ENCODE data around the gene LYPD3.
A peak's percentile ranks its signal among the peaks of the same experiment; 100 is the strongest.
"Not testable (repeated sequence)": the region's sequence is repeated elsewhere in the genome, so short reads cannot be mapped to it uniquely, and the experiment has no call there.

Gene LYPD3

DNA sequence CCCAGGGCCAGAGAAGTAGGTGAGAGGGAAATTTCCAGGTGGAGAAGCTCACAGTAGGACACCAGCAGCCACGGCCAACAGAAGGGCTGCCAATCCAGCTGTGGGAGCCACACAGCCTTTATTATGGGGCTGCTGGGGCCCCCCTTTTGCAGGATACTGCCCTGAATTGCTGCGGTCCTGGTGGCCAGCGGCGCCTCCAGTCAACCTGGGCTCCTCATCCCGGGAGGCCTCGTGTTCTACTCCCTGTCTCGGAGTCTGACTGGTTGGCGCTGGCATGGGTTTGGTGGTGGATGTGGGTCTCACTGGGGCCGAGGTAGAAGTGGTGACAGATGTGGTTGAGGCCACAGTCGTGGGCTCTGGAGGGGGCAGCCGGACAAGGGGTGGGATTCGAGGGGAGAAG, 4.1 kb downstream of the LYPD3 start:
- no peak for DNase-seq (ENCODE audit: low read depth, low spot score)

GRCh38 chr19:43460362-43461016, 4.9 kb downstream of the LYPD3 start:
- DNase-seq (ENCODE audit: low read depth, low spot score) = no peak

DNA sequence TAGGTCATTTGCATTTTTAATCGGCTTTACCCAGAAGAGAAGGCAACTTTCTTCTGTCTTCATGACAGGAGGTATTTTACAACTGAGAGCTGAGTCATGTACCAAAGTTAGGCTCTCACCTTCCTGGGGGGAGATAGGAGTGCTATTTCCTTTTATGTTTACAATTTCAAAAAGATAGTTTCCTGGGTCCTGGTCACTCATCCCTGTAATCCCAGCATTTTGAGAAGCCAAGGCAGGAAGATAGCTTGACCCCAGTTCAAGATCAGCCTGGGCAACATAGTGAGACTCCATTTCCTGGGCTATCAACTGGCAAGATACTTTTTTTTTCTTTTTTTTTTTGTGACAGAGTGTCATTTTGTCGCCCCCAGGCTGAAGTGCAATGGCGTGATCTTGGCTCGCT, 7.6 kb downstream of the LYPD3 start:
- DNase-seq (ENCODE audit: low read depth, low spot score) = no peak

- no peak for DNase-seq (ENCODE audit: low read depth, low spot score)
These were observed 9.9 kb downstream of the LYPD3 start for GRCh38 chr19:43455321-43456113.

GRCh38 chr19:43454031-43454430, 11.4 kb downstream of the LYPD3 start:
- no peak for DNase-seq (ENCODE audit: low read depth, low spot score)

GRCh38 chr19:43452582-43452981, 12.8 kb downstream of the LYPD3 start:
- no peak for DNase-seq (ENCODE audit: low read depth, low spot score)

GRCh38 chr19:43450545-43450997, 14.8 kb downstream of the LYPD3 start:
- no peak for DNase-seq (ENCODE audit: low read depth, low spot score)

- no peak for DNase-seq (ENCODE audit: low read depth, low spot score)
These were observed 17.8 kb downstream of the LYPD3 start for GRCh38 chr19:43447655-43448054.

- DNase-seq (ENCODE audit: low read depth, low spot score) = peak; percentile 77
These were observed 18.5 kb downstream of the LYPD3 start for GRCh38 chr19:43446746-43447489.

GRCh38 chr19:43445426-43445825, 20.0 kb downstream of the LYPD3 start:
- no peak for DNase-seq (ENCODE audit: low read depth, low spot score)

DNA sequence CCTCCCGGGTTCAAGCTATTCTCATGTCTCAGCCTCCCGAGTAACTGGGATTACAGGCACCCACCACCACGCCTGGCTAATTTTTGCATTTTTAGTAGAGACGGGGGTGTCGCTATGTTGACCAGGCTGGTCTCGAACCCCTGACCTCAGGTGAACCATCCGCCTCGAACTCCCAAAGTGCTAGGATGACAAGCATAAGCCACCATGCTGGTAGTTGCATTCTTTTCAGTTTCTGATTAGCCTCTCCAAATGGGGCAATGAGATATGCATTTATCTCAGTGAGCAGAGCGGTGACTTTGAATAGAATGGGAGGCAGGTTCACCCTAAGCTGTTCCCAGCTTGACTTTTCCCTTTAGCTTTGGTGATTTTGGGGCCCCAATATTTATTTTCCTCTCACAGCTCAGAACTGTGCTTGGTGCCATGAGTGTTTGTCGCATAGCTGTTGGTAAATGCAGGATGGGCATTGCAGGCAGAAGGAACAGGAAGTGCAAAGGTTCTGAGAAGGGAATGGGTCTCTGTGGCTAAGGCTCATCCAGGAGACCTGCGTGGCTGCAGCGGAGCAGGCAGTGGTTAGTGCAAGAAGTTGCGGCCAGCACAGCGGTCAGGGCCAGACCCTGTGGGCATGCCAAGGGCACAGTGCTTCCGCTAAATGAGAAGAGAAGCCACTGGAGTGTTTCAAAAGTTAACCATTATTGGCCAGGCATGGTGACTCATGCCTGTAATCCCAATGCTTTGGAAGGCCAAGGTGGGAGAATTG, 20.7 kb downstream of the LYPD3 start:
- DNase-seq (ENCODE audit: low read depth, low spot score) = no peak

GRCh38 chr19:43444091-43444490, 21.3 kb downstream of the LYPD3 start:
- not testable (repeated sequence) for DNase-seq (ENCODE audit: low read depth, low spot score)

- DNase-seq (ENCODE audit: low read depth, low spot score) = no peak
These were observed 23.7 kb downstream of the LYPD3 start for GRCh38 chr19:43441716-43442115.

DNA sequence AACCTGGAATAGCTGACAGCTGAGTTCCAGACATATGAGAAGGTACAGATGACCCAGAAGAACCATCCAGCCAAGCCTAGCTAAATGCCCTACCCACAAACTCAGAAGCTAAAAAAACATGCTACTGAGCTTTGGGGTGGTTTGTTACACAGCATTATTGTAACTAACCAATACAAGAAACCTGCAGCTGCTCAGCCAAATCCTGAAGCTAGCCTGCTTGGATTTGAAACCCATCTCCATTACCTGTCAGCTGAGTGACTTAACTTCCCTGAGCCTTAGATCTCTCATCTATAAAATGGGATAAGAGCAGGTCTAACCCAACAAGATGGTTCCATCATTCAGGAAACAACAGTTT, 25.7 kb downstream of the LYPD3 start:
- DNase-seq (ENCODE audit: low read depth, low spot score) = no peak

DNA sequence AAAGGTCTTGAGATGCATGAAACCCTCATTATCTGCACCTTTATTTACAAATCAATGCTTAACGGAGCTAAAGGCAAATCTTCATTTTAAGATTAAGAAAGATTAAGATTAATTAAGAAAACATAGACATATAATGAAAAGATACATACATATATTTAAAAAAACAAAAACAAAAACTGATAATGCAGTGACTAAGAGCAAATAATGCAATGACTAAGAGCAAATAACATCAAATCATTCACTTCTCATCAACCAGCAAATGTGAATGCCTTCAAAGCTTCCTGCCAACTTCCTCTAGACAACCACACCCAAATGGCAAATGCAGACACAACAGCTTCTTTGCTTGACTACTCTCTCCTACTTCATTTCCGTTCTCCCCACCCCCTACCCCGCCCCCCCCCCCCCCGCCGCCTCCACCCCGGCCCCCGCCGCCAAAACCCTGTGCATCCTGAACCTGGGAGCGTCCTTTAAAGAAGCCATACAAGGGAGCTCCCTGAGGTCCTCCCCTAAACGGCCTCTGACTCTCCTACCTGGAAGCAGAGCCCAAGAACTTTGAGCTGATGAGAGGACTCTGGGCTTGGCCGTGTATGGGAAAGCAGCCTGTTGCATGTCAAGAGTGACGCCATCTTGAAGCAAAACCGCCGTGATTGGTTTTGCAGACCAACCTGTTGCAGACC, 26.2 kb downstream of the LYPD3 start:
- peak; percentile 21 for DNase-seq (ENCODE audit: low read depth, low spot score)

DNA sequence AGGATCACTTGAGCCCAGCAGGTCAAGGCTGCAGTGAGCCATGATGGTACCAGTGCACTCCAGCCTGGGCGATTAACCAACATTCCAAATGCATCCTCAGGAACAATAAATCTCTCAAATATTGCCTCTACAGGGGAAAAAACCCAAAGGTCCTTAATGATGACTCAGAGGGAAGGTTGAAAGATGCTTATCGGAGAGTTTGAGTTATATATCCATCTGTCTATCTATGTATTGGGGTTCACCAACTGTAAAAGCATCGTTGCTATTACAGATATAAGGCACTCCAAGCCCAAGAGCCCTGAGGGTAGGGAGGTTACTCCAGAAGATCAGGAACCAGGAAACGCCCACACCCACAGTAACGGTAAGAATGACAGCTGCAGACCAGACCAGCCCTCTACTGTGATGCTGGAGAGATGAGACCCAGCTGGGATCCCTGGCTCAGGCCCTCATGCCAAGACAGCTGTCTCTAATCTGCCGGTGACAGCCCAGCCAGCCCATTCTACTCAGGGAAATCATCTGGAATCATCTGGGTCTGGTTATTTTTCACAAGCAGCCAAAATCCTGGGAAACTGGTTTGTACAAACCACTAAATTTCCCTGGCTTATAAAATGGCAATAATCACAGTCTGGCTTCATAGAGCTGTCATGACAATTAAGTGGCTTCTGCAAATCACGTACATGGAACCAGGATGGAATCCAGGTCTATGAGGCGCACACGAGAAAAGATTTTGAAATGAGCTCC, 26.9 kb downstream of the LYPD3 start:
- DNase-seq (ENCODE audit: low read depth, low spot score) = no peak

DNA sequence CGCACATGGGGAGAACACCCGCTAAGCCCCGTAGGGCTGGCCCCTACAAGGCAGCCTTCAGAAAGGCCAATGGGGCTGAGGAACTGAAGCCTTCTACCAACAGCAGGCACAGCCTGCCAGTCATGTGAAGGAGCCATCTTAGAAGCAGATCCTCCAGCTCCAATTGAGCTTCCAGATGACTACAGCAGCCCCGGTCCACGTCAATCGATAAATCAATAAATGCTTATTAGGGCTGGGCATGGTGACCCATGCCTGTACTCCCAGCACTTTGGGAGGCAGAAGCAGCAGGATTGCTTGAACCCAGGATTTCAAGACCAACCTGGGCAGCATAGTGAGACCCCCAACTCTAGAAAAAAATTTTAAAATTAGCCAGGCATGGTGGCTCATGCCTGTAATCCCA, 27.7 kb downstream of the LYPD3 start:
- DNase-seq (ENCODE audit: low read depth, low spot score) = no peak

DNA sequence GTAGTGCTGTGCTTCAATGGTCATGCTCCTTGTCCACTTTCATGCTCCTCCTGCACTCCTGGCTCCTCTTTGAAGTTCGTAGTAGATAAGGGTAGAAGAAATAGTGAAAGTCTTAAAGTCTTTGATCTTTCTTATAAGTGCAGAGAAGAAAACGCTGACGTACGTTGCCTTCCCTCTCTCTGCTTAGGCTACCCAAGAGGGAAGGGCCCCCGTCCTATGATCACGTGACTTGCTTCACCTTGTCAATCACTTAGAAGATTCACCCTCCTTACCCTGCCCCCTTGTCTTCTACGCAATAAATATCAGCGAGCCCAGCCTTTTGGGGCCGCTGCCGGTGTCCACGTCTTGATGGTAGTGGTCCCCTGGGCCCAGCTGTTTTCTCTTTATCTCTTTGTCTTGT, 28.1 kb downstream of the LYPD3 start:
- not testable (repeated sequence) for DNase-seq (ENCODE audit: low read depth, low spot score)

- DNase-seq (ENCODE audit: low read depth, low spot score) = no peak
These were observed 29.6 kb downstream of the LYPD3 start for GRCh38 chr19:43435775-43436174.

DNA sequence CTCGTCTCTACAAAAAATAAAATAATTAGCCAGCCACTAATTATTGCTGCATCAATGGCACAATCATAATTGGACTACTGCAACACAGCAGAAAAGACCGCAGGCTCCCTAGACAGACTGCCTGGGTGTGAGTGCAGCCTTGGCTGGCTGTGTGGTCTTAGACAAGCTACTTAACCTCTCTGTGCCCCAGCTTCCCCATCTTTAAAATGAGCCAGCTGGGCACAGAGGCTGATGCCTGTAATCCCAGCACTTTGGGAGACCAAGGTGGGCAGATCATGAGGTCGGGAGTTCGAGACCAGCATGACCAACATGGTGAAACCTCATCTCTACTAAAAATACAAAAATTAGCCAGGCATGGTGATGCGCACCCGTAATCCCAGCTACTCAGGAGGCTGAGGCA, 31.7 kb downstream of the LYPD3 start:
- no peak for DNase-seq (ENCODE audit: low read depth, low spot score)

DNA sequence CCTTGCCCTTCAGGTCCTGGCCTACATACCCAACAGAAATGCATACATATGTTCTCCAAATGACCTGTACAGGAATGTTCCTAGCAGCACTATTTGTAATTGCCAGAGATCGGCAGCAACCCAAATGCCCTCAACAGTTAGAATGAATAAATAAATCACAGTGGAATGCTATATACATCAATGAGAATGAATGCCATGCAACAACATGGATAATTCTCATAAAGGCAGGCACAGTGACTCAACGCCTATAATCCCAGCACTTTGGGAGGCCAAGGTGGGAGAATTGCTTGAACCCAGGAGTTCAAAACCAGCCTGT, 32.1 kb downstream of the LYPD3 start:
- DNase-seq (ENCODE audit: low read depth, low spot score) = no peak
